ENCODE measurements around the gene AMIGO3.
"Not testable (repeated sequence)": the region's sequence is repeated elsewhere in the genome, so short reads cannot be mapped to it uniquely, and the experiment has no call there.

Gene AMIGO3

DNA sequence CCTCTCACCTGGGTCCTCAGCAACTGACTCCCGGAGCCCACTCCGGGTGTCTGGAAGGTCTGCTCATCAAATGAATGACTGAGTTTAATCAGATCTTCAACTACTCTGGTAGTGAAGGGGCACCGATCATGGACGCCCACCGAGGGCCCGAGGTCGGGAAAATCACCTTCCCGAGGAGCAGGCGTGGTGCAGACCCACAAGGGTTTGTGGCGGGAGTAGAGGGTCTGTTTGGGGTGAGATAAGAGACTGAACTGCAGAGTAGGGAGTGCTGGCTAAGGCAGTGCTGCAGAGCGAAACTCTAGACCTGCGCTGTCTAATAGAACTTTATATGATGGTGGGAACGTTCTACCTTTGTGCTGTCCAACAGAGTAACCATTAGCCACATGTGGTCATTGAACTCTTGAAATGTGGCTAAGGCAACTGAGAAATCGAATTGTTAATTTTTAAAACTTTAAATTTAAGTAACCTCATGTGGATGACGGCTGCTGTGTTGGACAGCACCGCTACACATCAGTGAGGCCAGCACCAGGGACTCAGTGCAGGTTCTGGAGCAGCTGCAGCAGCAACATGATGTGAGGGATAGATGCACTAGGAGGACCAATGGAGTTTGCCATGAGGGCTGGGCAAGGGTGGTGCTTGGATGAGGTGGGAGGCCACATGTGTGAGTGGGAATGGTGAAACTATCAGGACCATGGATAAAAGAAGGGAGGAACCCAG, 29.4 kb downstream of the AMIGO3 start:
- in situ Hi-C loops (cut with HindIII; ENCODE audit: low sequenced_read_pairs): not testable (repeated sequence)

DNA sequence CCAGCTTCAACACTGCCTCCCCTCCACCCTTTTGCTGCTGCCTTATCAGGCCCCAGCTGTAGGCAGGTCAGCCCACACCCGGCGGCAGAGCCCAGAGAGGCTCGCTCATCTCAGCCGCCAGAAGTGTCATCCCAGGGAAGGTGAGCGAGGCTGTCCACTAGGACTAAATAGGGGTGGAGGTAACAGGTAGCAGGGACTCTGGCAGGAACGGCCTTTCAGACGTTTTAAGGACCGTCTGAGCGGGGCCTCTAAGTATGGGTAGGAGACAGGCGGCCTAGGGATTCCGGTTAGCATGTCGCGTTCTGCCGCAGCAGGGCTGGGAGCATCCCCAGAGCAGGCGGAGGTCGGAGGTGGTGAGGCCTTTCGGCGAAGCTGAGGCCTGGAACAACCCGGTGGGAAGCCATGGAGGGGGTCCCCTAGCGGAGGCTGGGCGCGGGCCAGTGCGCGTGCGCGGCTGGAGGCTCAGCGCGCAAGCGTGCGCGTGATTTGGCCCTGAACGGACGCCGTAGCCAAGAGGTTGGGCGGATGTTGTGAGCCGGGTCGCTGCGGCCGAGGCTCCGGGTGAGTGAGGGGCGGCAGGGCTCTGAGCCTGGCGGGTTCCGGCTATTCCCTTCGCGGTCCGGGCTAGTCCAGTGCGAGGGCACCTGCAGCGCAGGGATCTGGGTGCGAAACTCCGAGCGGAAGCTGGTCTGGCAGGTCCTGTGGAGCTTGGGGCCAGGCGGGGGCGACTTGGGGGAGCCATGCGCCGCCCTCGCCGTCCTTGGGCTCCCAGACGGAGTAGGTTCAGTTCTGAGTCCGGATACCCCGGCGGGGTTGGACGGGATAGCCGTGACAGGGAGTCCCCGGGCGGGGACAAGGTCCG, 30.2 kb downstream of the AMIGO3 start, which contains the start of the genes MST1 and RNF123:
MST1 (minus strand) TSS at position 429 of the 862 bp plus-strand sequence. CDS start 783 bp downstream, outside the sequence.
RNF123 (plus strand) TSS at position 512 of the 862 bp plus-strand sequence. CDS start 1,609 bp downstream, outside the sequence.
- in situ Hi-C loops (cut with HindIII; ENCODE audit: low sequenced_read_pairs): no loop called here

DNA sequence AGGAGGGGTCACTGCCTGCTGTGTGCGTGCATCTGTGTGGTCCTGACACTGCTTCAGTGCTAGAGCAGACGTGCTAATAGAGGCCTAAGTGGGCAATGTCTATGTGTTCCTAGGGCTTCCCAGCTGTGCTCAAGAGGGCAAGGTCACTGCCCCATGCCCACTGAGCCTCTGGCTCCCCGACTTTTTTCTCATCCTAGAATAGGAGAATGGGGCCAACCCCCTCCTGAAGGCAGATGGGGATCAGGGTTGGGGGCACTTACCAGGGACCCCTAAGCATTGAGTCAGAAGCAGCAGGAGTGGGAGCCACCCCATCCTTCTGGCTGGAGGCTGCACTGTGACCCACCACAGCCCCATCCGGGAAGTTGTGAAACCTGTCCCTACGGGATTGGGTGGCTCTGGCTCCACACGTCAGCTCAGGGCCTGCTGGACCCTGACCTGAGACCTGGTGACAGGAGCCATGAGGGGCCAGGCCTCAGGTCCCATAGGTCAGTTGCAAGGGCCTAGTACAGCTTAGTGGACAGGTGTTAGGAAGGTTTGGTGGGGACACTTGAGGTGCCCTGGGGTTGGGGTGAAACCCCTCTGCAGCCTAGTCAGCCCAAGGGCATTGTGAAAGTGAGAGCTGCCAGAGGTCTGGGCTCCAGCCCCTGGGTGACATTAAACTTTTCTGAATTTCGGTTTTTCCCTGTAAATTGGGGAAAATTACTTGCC, 31.0 kb downstream of the AMIGO3 start:
- in situ Hi-C loops (cut with HindIII; ENCODE audit: low sequenced_read_pairs): not testable (repeated sequence)

DNA sequence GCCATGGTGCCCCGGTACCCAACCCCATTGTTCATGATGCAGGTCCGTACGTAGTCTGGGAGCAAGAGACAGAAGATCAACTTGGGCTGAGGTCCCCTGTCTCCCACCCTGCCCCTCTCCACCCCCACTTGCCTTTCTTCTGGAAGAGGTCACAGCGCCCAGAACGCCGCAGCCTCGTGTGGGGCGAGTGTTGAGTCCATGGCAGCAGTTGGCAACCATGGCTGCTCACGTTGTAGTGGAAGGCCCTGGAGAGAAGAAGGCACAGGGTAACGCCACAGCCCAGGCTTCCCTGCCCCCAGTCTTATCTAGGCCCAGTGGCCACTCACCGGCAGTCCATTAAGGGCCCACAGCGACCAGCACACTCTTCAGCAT, 32.1 kb downstream of the AMIGO3 start:
- in situ Hi-C loops (cut with HindIII; ENCODE audit: low sequenced_read_pairs): not testable (repeated sequence)

DNA sequence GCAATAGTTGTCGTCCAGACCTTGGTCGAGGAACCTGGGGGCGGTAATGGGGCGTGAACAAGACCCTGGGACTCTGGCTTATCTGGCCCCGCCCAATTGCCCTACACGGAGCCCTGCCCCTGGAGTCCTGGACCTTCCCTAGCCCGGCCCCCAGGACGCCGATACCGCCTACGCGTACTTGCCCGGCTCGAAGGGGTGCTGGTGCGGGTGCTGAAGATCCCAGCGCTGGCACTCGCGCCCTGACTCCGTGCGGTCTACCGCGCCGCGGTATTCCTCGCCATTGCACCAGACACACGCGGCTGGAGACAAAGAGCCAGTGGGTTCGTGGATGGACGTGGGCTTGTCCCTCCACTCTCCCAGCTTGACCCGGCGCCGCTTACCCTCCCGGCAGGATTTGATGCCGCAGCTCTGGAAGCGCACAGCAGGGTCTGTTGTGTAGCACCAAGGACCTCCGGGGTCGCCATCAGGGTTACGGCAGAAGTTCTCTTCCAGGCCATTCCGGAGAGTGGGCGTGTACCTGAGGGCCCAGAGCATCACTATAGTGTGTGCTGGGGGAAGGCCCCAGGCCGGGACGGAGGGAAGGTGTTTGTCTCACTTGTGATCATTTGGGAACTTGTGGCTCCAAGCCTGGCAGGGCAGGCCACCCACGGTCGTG, 32.6 kb downstream of the AMIGO3 start:
- in situ Hi-C loops (cut with HindIII; ENCODE audit: low sequenced_read_pairs): not testable (repeated sequence)

DNA sequence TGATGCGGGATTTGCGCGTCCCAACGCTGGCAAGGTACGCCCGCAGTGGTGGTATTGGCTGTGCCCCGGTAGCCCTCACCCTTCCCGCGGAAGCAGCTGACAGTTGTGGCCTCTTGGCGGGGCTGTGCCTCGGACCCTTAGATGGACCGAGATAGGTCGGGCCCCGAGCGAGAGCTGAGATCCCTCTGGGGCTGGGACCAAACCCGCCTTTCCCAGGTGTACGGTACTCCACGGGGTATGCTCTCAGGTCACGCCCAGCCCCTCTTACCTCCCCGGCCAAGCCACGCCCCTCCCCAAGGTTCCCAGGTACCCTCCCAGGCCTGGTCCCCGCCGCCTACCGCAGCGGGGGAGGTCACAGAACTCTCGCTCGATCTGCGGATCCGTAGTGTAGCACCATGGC, 33.1 kb downstream of the AMIGO3 start:
- in situ Hi-C loops (cut with HindIII; ENCODE audit: low sequenced_read_pairs): not testable (repeated sequence)

DNA sequence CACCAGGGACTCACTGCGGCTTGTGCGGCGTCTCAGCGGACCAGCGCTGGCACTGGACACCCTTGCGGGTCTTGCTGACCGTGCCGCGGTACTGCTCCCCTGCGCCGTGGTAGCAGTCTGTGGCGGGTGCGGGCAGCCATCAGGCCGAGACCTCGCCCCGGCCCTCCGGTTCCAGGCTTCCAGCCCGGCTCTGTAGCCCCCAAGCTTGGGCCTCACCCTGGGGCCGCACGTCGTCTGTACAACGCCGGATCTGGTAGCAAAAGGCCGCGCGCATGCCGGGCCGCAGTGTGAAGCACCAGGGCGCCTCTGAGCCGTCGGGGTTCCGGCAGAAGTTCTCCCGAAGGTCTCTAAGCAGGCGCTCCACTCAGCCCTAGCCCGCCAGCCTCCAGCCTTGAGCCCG, 33.6 kb downstream of the AMIGO3 start:
- in situ Hi-C loops (cut with HindIII; ENCODE audit: low sequenced_read_pairs): not testable (repeated sequence)

DNA sequence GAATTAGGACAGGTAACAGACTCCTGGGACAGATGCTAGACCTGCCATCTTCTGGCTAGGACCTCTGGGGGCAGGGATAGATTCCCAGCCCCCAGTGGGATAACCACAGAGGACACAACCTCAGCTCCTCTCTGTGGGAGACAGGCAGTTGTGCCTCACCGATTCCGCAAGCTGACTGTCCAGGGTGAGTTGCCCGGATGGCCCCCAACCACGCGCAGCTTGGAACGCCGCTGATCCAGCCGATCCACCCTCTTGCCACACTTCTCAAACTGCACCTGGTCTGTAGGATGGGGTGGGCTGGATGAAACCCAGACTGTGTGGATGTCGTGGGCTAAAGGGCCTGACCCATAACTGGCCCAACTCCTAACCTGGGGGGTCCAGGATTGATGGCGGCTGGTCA, 34.4 kb downstream of the AMIGO3 start:
- in situ Hi-C loops (cut with HindIII; ENCODE audit: low sequenced_read_pairs): not testable (repeated sequence)

DNA sequence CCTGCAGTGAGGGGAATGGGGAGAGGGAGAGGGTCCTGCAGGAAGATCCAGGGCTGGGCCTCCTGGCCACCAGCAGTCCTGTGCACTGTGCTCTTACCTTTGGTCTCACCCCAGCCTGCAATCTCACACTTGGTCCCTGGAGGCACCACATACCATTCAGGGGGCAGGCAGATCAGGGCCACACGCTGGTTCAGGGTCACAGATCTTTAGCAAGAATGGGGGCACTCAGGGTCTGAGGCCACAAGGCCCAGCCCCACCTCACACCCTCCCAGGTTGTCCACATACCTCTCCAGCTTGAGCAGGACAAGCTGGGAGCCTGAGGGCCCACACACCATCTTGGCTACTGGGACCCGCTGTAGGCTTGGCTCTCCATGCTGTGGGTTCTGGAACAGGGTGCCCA, 35.0 kb downstream of the AMIGO3 start:
- in situ Hi-C loops (cut with HindIII; ENCODE audit: low sequenced_read_pairs): not testable (repeated sequence)

DNA sequence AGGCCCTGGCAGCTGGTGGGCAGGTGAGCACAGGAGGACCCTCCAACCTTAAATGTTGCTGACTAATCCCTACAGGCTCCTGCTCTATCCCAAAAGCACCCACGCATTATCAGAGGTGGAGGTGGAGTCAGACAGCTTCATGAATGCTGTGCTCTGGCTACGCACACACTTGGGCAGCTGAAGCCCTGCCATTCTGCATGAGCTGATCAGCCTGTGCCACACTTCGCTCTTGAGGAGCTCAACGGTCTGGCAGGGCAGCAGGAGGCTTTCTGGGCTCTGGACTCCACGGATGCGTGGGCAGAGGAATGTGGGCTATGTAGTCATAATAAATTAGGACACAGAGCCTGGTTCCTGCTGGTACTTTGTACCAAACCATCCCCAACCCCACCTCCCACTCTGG, 36.3 kb downstream of the AMIGO3 start:
- in situ Hi-C loops (cut with HindIII; ENCODE audit: low sequenced_read_pairs): no loop called here

DNA sequence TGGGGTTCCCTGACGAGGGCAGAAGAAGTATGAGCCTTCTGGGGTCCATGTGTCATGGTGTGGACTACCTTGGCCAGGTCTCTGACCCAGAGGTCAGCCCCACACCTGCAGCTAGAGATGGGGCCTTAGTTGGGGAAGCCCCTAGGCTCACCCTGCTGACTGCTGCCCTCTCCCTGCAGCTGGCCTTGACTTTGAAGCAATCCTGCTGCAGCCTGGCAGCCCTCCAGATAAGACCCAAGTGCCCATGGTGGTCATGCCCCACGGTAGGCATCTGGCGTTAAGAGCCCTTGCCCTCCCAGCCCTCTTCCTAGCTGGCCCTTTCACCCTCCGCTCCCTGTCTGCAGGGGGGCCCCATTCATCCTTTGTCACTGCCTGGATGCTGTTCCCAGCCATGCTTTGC, 37.9 kb downstream of the AMIGO3 start:
- in situ Hi-C loops (cut with HindIII; ENCODE audit: low sequenced_read_pairs): no loop called here

DNA sequence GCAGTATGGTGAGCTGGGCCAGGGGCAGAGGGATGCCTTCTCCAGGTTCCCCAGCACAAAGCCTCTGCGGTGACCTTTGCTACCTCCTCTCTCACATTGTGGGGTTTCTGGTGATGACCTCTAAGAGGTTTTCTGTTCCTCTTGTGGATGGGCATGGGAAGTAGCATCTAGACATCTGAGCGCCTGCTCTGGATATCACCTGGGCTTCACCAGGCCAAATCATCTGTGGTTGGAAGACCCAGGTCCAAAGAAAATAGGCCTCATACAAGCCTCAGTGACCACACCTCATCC, 38.3 kb downstream of the AMIGO3 start:
- in situ Hi-C loops (cut with HindIII; ENCODE audit: low sequenced_read_pairs): no loop called here

DNA sequence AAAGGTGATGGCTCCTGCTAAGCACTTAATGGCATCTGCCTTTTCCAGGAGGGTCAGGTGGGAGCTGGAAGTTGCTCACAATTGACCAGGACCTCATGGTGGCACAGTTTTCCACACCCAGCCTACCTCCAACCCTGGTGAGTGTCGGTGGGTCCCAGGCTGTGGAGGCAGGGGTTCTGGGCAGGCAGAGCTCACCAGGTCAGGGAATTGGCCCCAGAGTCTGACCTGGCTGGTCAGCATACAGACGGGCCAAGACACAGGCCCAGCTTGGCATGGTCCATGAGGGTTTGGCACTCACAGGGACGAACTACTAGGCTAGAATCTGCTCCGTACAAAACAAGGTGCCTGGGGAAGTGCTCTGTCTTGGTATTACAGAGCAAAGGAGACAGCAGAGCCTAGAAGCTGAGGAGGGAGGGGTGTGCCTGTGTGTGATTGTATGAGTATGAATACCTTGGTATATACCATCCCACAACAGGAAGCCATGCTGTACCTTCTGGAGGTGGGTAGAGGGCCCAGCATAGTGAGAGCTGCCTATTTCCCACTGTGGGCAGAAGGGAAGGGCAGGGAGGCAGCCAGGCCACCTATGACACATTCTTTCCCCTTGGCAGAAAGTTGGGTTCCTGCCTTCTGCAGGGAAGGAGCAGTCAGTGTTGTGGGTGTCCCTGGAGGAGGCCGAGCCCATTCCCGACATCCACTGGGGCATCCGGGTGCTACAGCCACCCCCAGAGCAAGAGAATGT, 38.8 kb downstream of the AMIGO3 start:
- in situ Hi-C loops (cut with HindIII; ENCODE audit: low sequenced_read_pairs): no loop called here

DNA sequence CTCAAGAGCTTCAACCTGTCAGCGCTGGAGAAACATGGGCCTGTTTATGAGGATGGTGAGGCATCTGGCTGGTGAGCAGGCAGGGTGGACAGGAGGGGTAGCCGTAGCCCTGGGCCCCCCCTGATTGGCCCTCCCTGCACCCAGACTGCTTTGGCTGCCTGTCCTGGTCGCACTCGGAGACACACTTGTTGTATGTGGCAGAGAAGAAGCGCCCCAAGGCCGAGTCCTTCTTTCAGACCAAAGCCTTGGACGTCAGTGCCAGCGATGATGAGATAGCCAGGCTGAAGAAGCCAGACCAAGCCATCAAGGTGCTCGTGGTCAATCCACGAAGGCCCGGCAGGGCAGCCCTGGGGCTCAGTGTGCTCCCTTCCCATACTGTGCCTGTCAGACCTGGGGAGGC, 43.6 kb downstream of the AMIGO3 start:
- in situ Hi-C loops (cut with HindIII; ENCODE audit: low sequenced_read_pairs): no loop called here

DNA sequence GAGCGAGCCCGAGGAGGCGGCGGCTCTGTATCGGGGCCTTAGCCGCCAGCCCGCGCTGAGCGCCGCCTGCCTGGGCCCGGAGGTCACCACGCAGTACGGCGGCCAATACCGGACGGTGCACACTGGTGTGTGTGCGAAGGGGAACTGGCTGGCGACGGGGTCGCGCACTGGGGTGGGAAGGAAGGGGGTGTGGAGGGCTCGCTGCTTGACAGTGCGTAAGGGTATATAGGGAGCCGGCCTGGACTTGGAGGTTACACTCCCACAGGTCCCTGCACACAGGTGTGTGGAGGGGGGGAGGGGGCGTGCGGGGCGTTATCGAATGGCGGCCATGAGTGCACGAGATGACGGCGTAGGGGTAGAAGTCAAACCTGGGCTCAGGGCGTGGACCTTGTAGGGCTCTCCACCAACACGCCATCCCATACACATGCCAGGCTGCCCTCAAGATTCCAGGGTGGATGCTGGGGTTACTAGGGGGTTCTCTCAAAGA, 44.9 kb downstream of the AMIGO3 start:
- in situ Hi-C loops (cut with HindIII; ENCODE audit: low sequenced_read_pairs): no loop called here

DNA sequence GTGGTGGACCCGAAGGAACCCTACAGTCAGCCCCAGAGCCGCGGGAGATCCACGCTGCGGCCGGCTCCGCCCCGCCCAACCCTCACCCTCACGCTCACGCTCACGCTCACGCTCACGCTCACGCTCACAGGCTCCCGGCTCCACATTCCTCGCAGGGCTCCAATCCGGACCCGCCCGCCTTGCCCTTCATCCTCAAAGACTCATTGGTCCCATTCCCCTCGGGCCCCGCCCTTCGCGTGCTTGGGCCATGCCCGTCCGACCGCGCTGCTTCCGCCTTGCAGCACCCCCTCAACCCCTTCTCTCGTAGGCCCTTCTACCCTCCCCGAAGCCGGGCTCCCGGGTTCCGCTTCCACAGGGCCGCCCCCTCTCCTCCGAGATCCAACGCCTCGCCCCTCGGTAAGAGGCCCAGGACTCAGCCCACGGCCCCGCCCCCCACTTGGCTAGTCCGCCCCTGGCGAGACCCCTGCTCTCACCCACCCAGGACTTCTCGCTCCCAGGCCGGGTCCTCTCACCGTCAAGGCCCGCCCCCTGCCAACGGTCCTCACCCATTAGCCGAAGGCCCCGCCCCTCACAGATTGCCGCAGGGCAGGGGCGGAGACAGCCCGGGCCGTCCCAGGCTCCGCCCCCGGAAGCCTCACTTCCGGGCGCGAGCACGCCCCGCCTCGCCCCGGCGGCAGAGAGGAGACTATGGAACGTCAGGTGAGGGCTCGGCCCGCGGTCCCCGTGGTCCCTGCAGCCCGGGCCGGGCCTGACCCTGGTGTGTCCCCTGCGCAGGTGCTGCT, 45.6 kb downstream of the AMIGO3 start, which contains the start of gene APEH:
APEH (plus strand) TSS at position 637 of the 782 bp plus-strand sequence; CDS start at position 688, 51 bp downstream.
- in situ Hi-C loops (cut with HindIII; ENCODE audit: low sequenced_read_pairs): no loop called here

DNA sequence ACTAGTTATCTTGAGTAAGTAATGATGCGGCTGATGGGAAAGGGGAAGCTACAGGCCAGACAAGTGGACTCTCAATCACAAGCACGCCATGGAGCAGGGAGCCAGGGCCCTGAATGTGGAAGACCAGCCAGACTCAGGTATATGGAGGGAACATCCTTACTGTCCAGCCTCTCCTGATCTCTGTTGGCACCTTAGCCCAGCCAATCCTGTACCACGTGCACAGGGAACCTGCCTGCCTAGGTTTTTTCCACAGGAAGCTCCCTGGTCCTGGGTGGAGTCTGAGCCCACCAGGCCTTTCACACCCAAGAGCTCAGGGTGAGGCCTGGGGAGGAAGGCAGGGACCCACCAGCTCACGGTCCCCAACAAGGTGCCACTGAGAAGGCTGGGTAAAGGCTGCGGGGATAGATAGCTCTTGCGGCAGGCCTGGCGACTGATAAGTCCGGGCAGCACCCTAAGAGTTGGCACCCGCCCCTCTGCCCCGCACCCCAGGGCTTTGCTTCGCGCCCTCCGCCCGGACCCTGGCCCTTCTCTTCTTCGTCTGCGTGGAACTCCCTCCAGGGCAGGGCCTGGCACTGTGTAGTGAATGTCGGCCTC, 46.3 kb downstream of the AMIGO3 start:
- in situ Hi-C loops (cut with HindIII; ENCODE audit: low sequenced_read_pairs): no loop called here

DNA sequence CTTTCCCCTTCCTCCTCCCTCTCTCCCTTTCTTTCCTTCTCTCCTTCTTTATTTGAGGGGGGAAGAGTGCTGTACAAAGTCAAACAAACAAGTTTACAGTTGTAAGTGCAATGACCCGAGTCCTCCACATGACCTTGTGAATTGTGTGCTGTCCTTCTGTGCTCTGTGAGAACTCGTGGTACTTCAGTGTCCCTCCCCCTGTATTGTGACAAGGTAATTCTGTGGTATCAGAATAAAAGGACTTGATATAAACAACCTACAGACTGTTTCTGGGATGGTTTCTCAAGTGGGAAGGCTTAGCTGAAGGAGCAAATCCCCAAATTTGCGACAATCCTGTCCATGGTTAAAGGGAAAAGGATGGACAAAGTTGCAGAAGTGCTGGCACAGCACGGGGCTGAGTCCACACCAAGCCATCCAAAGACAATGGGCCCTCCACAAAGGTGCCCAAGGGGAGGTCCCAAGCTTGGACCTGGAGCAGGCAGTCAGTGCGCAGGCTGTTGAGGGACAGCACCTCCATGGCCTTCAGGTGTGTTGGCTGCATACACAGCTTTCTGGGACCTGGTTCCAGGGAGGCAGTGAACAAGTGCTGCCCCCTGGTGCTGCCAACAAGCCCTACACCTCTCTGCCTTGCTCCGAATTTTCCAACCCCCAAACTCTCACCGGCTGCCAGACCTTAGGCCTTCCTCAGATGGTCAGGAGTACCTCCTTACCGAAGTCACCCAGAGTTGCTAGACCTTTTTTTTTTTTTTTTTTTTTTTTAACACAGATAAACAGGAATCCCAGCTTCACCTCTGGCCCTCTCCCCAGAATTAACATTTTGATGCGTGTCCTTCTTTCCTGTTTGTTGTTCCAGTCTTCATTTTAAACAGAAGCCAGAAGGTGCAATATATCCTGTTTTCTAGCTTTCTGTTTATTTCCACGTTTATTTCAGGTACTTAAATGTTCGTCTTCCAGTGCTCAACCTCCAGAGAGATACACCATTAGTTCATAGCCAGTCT, 47.9 kb downstream of the AMIGO3 start:
- in situ Hi-C loops (cut with HindIII; ENCODE audit: low sequenced_read_pairs): no loop called here

Data from DLD1 (cell line).